Thoracic aorta (tissue), 2 donors: ENCODE measurements around the gene FAM83G. TPM values are rescaled to one million over a fixed set of nuclear protein-coding genes. Genes with fewer than 3 reads are reported as not detected.

Source experiments
- ATAC-seq: fragments of 150-250 bp; one replicate; pipeline ENCODE4 v1.8.0; 2017; ENCODE audit warnings: low read depth; ENCODE audit not compliant: insufficient number of reproducible peaks, low FRiP score
- DNase-seq: peaks from one replicate; pipeline ENCODE4 v3.0.0-alpha.2; 2020; ENCODE audit warnings: low spot score
- H3K27ac ChIP-seq, 2 donors: fragments of 200-600 bp; sonication (generic); 1 replicate in 1 of 2; 2 replicates in 1 of 2; pipeline ENCODE4 v1.5.1; 2016; ENCODE audit warnings: mild to moderate bottlenecking in 2 of 2, moderate library complexity in 2 of 2
- H3K27me3 ChIP-seq: fragments of 200-600 bp; sonication (generic); replicated peaks from 2 replicates; pipeline ENCODE4 v1.6.0; 2016; ENCODE audit warnings: mild to moderate bottlenecking; ENCODE audit not compliant: insufficient read depth
- H3K36me3 ChIP-seq: fragments of 200-600 bp; sonication (generic); one replicate; pipeline ENCODE4 v1.5.1; 2016
- H3K4me1 ChIP-seq, 2 donors: fragments of 200-600 bp; sonication (generic); 1 replicate in 1 of 2; 2 replicates in 1 of 2; pipeline versions ENCODE4 v1.5.1 to v1.6.0; 2016; ENCODE audit warnings: low read depth in 2 of 2, mild to moderate bottlenecking in 1 of 2; ENCODE audit not compliant: control insufficient read depth in 1 of 2
- H3K4me3 ChIP-seq: fragments of 200-600 bp; sonication (generic); 2 replicates; pipeline ENCODE4 v1.5.1; 2016; ENCODE audit warnings: mild to moderate bottlenecking
- H3K9me3 ChIP-seq: fragments of 200-600 bp; sonication (generic); 2 replicates; pipeline ENCODE4 v1.5.1; 2016
- total RNA-seq, 2 donors: library from RNA; depleted of rRNA; stranded (reverse); fragments of >200 nt; gene quantifications; one replicate each; pipeline versions ENCODE4 v1.1.0 to v1.2.3, GENCODE V29; 2016
- TF ChIP-seq, protein P1 (sequence below): fragments of 200-600 bp; sonication (generic); IDR thresholded peaks from one replicate; pipeline ENCODE4 v1.5.1; 2019; ENCODE audit warnings: antibody characterized with exemption

The FAM83G gene
- total RNA-seq, 2 donors from 2014 or later = 10.8 to 19.8 TPM

DNA sequence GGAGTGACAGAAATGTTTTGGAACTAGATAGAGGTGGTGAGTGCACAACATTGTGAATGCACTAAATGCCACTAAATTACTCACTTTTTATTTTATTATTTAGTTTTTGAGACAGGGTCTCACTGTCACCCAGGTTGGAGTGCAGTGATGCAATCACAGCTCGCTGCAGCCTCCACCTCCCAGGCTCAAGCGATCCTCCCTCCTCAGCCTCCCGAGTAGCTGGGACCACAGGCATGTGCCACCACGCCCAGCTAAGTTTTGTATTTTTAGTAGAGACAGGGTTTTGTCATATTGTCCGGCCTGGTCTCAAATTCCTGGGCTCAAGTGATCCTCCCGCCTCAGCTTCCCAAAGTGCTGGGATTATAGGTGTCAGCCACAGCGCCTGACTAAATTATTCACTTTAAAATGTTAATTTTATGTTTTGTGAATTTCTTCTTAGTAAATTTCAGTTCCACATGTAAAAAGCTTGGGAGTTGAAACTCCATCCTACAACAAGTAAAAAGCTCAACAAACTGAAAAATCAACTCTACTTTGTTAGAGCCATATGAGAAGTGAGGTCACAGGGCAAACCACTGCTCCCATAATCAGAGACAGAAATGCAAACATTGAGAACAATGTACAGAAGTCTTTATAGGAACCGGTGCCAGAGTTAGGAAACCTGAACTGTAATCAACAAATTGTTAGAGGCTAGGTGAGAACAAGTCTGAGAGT lies 66.4 kb downstream of the FAM83G start:
- TF ChIP-seq, protein P1, sequence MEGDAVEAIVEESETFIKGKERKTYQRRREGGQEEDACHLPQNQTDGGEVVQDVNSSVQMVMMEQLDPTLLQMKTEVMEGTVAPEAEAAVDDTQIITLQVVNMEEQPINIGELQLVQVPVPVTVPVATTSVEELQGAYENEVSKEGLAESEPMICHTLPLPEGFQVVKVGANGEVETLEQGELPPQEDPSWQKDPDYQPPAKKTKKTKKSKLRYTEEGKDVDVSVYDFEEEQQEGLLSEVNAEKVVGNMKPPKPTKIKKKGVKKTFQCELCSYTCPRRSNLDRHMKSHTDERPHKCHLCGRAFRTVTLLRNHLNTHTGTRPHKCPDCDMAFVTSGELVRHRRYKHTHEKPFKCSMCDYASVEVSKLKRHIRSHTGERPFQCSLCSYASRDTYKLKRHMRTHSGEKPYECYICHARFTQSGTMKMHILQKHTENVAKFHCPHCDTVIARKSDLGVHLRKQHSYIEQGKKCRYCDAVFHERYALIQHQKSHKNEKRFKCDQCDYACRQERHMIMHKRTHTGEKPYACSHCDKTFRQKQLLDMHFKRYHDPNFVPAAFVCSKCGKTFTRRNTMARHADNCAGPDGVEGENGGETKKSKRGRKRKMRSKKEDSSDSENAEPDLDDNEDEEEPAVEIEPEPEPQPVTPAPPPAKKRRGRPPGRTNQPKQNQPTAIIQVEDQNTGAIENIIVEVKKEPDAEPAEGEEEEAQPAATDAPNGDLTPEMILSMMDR = no peak
- H3K4me3 ChIP-seq = no peak overlapping the region
- no peak for ATAC-seq
- H3K27me3 ChIP-seq = no peaks in the 10 kb centered on the region
- H3K27ac ChIP-seq = no peak overlapping the region
- no peak for DNase-seq
- no peaks in the 10 kb centered on the region for H3K4me1 ChIP-seq
- H3K36me3 ChIP-seq = no peaks in the 10 kb centered on the region
- H3K9me3 ChIP-seq = no peaks in the 10 kb centered on the region

DNA sequence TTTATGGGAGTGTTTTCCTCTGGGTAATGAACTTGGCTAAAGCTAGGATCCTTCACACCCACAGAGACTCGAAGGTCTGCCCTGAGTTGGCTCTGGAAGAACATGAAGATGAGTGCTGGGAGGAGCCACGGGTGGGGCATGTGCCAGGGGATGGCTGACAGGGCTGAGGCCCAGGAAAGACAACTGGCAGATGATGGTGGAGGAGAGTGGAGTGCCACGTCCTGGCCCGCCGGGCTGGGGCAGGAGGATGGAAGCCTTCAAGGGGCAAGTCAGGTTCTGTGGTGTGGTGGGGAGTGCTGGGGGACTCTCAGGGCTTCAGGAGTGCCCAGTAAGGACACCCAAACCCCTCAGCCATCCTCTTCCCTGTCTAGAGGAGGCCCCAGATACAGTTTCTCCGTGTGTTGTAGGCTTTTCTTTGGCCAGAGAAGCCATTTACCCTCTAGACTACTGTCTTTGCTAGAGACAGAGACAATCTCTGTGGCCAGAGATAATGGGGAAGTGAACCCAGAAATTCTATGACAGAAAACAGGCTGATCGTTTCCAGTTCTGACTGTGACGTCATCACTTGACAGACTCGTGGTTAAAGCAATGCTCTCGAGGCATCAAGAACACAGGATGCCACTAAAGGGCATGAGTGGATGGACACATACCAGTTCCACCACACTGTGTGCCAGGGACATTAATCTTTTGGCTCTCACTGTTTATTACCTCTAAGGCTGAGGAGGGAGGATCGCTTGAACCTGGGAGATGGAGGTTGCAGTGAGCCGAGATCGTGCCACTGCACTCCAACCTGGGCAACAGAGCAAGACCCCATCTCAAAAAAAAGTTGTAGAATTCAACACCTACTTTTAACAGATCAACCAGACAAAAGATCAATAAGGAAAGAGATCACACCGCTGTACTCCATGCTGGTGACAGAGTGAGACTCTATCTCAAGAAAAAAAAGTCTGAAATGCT lies 71.2 kb downstream of the FAM83G start:
- TF ChIP-seq, protein P1 = no peak
- Histone ChIP-seq H3K4me1 (no peaks in the 10 kb centered on the region), H3K27me3 (no peaks in the 10 kb centered on the region), H3K36me3 (peaks cover 19% of the 10 kb centered on the region), H3K27ac (no peak overlapping the region), H3K4me3 (no peak overlapping the region), H3K9me3 (no peaks in the 10 kb centered on the region)
- ATAC-seq (no peak), DNase-seq (no peak)

DNA sequence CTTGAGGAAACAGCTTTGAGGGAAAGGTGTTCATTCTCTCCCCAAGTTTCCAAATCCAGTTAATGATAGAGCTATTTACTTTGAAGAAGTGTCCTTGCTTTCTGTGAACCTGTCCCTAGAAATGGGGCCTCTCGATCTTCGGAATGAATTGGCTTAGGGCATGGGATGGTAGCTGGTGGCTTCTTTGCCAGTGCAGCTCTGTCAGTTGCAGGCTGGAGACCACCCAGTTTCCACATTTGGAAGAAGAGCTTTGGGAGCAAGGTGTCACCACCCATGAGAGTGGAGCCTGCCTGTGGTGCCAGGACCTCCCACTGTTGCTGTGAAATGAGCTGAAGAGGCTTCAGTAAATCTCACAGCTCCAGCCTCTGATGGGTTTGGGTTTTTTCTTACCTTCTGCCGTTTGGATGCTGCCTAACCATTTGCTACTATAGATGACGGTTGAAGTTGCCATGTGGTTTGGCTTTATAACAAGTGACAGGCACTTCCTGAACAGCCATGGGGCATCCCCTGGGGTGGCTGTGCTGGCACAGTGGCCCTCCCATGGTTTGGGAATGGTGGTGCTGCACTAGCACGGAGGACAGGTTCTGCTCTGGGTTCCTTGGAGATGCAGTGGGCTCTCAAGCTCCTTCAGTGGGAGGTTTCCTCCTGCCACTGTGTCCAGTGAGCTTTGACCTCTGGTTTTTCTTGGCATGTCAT lies 72.1 kb downstream of the FAM83G start:
- TF ChIP-seq, protein P1 = no peak
- Histone ChIP-seq H3K4me3 (no peak overlapping the region), H3K27me3 (no peaks in the 10 kb centered on the region), H3K27ac (no peak overlapping the region), H3K4me1 (no peaks in the 10 kb centered on the region), H3K36me3 (peaks cover 20% of the 10 kb centered on the region), H3K9me3 (no peaks in the 10 kb centered on the region)
- ATAC-seq (no peak), DNase-seq (no peak)

DNA sequence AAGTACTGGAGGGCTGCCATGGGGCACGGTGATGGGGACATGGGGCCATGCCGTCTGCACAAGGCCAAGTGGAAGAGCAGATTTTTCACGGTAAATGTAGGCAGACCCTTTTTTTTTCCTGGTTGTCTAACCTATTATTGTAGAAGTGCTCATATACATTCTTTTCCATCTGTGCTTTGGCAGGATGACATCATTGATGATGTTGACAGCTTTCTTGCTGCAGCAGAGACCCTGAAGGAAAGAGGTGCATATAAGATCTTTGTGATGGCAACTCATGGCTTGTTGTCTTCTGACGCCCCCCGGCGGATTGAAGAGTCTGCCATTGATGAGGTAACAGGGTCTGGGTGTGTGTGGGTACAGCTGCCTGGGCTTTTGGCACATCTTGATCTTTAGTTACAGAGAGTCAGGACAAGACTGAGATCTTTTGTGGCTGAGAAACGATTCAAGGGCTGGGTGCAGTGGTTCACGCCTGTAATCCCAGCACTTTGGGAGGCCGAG lies 75.9 kb downstream of the FAM83G start:
- Histone ChIP-seq H3K4me3 (no peak overlapping the region), H3K9me3 (no peaks in the 10 kb centered on the region), H3K4me1 (no peaks in the 10 kb centered on the region), H3K27me3 (no peaks in the 10 kb centered on the region), H3K27ac (no peak overlapping the region), H3K36me3 (peaks cover 20% of the 10 kb centered on the region)
- TF ChIP-seq, protein P1 = no peak
- DNase-seq = no peak
- no peak for ATAC-seq
